ENCODE results near the gene RWDD2A. TPM values are rescaled to one million over a fixed set of nuclear protein-coding genes. Genes with fewer than 3 reads are reported as not detected.

The RWDD2A gene
- total and polyA plus RNA-seq, 3 donors from 2014 or later = 11.0 to 18.4 (median 13.2) TPM

DNA sequence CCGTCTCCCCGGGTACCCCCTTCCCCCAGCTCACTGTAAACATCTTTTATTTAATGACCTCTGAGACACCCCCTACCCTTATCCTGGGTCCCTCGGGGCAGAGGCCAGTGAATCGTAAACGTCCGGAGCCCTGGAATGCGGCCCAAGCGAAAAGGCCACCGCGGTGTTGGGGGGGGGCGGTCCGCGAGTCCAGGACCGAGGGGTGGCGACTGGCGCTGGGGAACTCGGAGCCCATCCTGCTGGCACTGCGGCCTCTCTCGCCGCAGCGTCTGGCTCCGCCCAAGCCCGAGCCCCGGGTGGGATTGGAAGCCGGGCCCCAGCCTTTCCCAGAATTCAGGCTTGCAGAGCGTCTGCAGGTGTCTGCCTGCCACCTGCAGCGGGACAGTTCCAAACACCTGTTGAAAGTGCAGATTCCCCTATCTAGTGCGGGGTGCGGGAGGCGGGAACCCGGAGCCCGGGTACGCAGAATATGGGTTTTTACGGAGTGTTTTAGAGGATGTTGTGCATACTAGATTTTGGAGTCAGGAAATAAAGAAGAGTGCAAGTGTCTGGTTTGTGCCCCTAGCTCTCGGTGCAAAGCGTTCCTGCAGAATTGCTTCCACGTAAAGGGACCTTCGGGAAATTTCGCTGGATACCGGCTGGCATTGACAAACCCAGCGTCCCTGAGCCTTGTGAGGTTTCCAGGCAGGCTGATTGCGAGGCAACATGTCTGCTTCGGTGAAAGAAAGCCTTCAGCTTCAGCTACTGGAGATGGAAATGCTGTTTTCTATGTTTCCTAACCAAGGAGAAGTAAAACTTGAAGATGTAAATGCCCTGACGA is 800 bp downstream of the RWDD2A start:
- Histone ChIP-seq H3K27ac (peak overlapping the region; percentile 89 to 95), H3K27me3 (no peaks in the 10 kb centered on the region), H3K4me3 (peak overlapping the region; percentile 84 to 97), H3K4me1 (peaks cover 13% of the 10 kb centered on the region), H3K9me3 (no peaks in the 10 kb centered on the region), H3K36me3 (ENCODE audit: low read depth, missing control alignments) (no peaks in the 10 kb centered on the region)
- intact Hi-C loops (cut with DNase I; ENCODE audit: low total_unique reads) = loop anchor here (10.0 kb wide), 1 partner anchor 129 kb away; the partner anchor contains the start of genes DOP1A and UBE3D
- DNase-seq = peak; percentile 48
- TF ChIP-seq, protein P1, sequence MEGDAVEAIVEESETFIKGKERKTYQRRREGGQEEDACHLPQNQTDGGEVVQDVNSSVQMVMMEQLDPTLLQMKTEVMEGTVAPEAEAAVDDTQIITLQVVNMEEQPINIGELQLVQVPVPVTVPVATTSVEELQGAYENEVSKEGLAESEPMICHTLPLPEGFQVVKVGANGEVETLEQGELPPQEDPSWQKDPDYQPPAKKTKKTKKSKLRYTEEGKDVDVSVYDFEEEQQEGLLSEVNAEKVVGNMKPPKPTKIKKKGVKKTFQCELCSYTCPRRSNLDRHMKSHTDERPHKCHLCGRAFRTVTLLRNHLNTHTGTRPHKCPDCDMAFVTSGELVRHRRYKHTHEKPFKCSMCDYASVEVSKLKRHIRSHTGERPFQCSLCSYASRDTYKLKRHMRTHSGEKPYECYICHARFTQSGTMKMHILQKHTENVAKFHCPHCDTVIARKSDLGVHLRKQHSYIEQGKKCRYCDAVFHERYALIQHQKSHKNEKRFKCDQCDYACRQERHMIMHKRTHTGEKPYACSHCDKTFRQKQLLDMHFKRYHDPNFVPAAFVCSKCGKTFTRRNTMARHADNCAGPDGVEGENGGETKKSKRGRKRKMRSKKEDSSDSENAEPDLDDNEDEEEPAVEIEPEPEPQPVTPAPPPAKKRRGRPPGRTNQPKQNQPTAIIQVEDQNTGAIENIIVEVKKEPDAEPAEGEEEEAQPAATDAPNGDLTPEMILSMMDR (IDR thresholded peaks at IDR 0.05) = no peak
- TF ChIP-seq POLR2A (IDR thresholded peaks at IDR 0.05) = no peak
- 1 to 2% methylated on average over 34 to 44 of the region's 44 CpGs for WGBS, 2 donors

- WGBS, 2 donors = 90 to 93% methylated on average over 4 of the region's 4 CpGs
- Histone ChIP-seq H3K27ac (no peak overlapping the region), H3K4me1 (peaks cover 13% of the 10 kb centered on the region), H3K4me3 (no peak overlapping the region), H3K27me3 (no peaks in the 10 kb centered on the region), H3K36me3 (ENCODE audit: low read depth, missing control alignments) (no peaks in the 10 kb centered on the region), H3K9me3 (no peaks in the 10 kb centered on the region)
- no peak for DNase-seq
- no peak for TF ChIP-seq POLR2A (IDR thresholded peaks at IDR 0.05)
- TF ChIP-seq, protein P1 (IDR thresholded peaks at IDR 0.05) = no peak
- intact Hi-C loops (cut with DNase I; ENCODE audit: low total_unique reads) = loop anchor here (10.0 kb wide), 1 partner anchor 134 kb away; the partner anchor contains the start of genes DOP1A and UBE3D
Observed at GRCh38 chr6:83198486-83199172, 5.5 kb downstream of the RWDD2A start.

- H3K9me3 ChIP-seq = no peaks in the 10 kb centered on the region
- H3K4me3 ChIP-seq = no peak overlapping the region
- H3K36me3 ChIP-seq (ENCODE audit: low read depth, missing control alignments) = no peaks in the 10 kb centered on the region
- 68 to 79% methylated on average over 5 of the region's 5 CpGs for WGBS, 2 donors
- H3K27ac ChIP-seq = no peak overlapping the region
- no peak for TF ChIP-seq POLR2A (IDR thresholded peaks at IDR 0.05)
- TF ChIP-seq, protein P1 (IDR thresholded peaks at IDR 0.05) = no peak
- intact Hi-C loops (cut with DNase I; ENCODE audit: low total_unique reads) = loop anchor here (10.0 kb wide), 1 partner anchor 135 kb away; the partner anchor contains the start of genes DOP1A and UBE3D
- H3K27me3 ChIP-seq = no peaks in the 10 kb centered on the region
- no peak for DNase-seq
- peaks cover 9% of the 10 kb centered on the region for H3K4me1 ChIP-seq
Observed at GRCh38 chr6:83199173-83199862, 6.2 kb downstream of the RWDD2A start.

DNA sequence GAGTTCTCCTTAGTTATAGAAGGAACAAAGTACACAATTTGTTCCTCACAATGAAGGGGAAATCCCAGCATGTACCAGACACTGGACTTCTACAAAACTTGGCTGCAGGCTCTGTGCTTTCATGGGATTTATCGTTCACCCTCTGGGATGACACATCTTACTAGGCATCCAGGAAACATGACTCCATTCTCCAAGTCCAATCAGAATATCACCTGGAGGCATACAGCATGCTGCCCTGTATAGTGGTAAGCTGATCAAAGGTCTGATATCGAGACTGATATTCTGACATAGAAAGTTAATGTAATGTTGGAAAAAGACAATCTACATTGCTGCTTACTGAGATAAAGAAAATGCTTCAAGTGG is 6.7 kb downstream of the RWDD2A start:
- intact Hi-C loops (cut with DNase I; ENCODE audit: low total_unique reads) = loop anchor here (10.0 kb wide), 1 partner anchor 135 kb away; the partner anchor contains the start of genes DOP1A and UBE3D
- DNase-seq = peak; percentile 32

More for the DNA sequence above, 6.7 kb downstream of the RWDD2A start:
- TF ChIP-seq, protein P1 (IDR thresholded peaks at IDR 0.05) = no peak
- no peak for TF ChIP-seq POLR2A (IDR thresholded peaks at IDR 0.05)
- no peak overlapping the region for H3K4me3 ChIP-seq
- H3K27me3 ChIP-seq = no peaks in the 10 kb centered on the region
- H3K4me1 ChIP-seq = peaks cover 4% of the 10 kb centered on the region
- 65 to 66% methylated on average over 2 of the region's 2 CpGs for WGBS, 2 donors
- H3K9me3 ChIP-seq = no peaks in the 10 kb centered on the region
- no peak overlapping the region for H3K27ac ChIP-seq
- no peaks in the 10 kb centered on the region for H3K36me3 ChIP-seq (ENCODE audit: low read depth, missing control alignments)

Measured in testis (tissue), 3 donors.